GM12874 (cell line): ENCODE measurements around the gene SORL1-AS1.

Experiments
- TF ChIP-seq, protein P1 (sequence below): IDR thresholded peaks from 2 replicates; pipeline ENCODE4 v1.5.1; 2011; ENCODE audit warnings: low read depth, mild to moderate bottlenecking, control low read depth, low read length, moderate library complexity; ENCODE audit not compliant: insufficient read depth

Gene SORL1-AS1

DNA sequence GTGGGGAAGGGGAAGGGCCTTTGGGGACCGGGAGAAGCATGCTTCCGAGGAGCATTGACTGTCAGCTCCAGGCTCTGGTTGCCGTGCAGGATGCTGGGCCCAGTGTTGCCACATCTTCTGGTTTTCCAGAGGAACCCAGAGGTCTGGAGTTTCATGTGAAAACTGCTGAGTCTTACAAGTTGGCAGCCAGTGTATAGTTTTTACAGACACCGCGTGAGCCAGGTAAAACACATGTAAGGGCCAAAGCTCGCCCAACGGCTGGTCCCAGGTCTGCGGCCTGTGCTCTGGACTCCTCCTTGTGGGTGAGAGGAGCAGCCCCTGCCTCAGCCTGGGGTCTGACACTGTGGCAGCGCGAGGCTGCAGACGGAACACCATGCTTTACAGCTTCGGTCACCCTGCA is 18.4 kb upstream of the SORL1-AS1 start:
- TF ChIP-seq, protein P1, sequence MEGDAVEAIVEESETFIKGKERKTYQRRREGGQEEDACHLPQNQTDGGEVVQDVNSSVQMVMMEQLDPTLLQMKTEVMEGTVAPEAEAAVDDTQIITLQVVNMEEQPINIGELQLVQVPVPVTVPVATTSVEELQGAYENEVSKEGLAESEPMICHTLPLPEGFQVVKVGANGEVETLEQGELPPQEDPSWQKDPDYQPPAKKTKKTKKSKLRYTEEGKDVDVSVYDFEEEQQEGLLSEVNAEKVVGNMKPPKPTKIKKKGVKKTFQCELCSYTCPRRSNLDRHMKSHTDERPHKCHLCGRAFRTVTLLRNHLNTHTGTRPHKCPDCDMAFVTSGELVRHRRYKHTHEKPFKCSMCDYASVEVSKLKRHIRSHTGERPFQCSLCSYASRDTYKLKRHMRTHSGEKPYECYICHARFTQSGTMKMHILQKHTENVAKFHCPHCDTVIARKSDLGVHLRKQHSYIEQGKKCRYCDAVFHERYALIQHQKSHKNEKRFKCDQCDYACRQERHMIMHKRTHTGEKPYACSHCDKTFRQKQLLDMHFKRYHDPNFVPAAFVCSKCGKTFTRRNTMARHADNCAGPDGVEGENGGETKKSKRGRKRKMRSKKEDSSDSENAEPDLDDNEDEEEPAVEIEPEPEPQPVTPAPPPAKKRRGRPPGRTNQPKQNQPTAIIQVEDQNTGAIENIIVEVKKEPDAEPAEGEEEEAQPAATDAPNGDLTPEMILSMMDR, result no peak

GRCh38 chr11:121469910-121470309 is 17.1 kb upstream of the SORL1-AS1 start:
- TF ChIP-seq, protein P1, result no peak

DNA sequence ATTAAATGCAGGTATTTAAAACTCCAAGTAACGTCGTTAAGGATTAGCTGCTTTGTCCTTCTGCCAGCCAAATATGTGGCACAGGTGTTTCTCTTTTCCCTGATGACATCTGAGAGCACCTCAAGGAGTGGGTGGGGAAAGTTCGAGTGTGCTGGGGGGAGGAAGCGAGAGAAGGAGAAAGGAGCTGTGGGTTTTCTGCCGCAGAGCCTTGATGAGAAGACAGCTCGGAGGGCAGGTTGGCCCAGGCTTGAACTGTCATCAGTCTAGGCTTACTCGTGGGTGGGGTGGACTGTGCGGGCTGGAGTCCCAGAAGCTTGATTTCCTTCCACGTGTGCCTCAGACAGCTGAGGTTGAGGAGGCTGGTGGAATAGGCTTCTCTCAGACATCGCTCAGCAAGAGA is 15.2 kb upstream of the SORL1-AS1 start:
- TF ChIP-seq, protein P1, result no peak

- TF ChIP-seq, protein P1, result no peak
Measured at GRCh38 chr11:121467471-121467870, 14.7 kb upstream of the SORL1-AS1 start.

- TF ChIP-seq, protein P1, result no peak
Measured at GRCh38 chr11:121466063-121466794, 13.5 kb upstream of the SORL1-AS1 start.

DNA sequence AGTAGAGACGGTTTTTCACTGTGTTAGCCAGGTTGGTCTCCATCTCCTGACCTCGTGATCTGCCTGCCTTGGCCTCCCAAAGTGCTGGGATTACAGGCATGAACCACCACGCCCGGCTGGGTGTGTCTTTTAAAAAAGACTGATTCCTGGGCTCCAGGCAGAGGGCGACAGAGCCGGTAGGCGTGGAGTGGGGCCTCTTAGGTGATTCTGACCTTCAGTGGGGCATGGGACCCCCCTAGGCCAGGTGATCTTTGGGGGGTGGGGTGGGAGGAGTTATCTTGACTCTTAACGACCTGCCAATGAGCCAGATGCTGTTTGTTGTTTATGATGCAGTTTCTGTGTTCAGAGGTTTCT is 12.9 kb upstream of the SORL1-AS1 start:
- TF ChIP-seq, protein P1, result no peak

DNA sequence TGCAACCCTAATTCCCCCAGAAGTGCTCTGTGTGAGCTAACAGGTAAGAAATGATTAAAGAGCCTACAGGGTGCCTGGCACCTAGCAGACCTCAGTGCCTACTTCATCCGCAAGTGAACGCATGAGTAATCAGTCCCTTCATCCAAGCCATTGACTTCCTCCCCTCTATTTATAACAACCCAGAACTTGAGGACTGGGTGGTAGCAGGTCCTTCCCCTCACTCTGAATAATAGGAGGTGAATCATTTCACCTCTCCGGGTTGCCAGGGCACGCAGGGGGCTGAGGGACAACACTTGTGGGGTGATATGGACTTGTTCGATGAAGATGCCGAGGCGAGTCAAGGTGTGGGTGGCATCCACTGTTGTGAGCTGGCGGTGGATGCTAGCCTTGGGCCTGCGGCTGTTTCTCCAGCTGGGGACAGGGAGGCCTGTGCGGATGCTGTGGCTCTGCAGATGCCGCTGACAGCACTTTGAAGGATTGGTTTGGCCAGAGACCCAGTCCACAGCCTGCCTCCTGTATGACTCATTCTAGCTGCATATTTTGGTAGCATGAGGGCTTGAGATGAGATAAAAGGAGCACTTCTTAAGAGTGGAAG is 11.7 kb upstream of the SORL1-AS1 start:
- TF ChIP-seq, protein P1, result no peak
